ENCODE measurements around the gene TM4SF18.

DNA sequence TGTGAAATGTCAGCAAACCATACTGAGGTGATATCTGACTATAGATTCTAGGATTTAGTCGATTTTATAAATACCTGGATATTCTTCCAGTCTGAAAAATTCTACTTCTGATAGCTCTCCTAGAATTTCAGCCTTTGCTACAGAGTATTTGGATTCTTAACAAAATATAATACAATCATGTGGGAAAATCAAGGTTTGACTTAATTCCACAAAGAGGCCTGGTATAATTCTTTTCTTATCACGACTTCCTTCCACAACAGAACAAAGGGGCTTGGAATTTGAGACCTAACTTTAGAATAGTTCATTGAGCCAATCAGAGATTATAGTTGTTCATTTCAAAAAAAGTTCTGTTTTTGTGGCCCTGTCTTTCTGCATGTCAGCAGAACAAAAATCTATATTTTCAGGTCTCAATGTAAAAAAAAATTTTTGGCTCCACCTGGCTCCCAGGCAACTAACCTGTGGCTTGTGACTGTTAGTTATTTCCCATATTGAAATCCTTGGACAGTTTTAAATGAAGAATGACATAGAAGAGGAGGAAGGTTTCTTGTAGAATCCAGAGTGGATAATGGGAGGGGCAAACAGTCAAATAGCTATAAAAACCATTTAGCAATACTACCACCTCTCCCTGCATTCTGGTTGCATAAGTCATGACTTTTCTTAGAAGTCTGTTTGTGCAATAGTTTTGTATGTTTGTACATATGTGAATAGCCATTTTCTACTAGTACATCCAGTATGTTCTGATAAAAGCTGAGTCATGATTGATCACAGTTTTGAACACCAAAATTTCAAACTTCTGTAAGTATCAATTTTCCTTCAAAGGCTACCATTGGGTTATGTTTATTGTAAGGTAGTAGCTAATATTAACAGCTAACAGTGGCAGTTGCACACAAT lies 40.0 kb upstream of the TM4SF18 start:
- no peak for TF ChIP-seq POLR2A (IDR thresholded peaks at IDR 0.05)
- TF ChIP-seq, protein P1, sequence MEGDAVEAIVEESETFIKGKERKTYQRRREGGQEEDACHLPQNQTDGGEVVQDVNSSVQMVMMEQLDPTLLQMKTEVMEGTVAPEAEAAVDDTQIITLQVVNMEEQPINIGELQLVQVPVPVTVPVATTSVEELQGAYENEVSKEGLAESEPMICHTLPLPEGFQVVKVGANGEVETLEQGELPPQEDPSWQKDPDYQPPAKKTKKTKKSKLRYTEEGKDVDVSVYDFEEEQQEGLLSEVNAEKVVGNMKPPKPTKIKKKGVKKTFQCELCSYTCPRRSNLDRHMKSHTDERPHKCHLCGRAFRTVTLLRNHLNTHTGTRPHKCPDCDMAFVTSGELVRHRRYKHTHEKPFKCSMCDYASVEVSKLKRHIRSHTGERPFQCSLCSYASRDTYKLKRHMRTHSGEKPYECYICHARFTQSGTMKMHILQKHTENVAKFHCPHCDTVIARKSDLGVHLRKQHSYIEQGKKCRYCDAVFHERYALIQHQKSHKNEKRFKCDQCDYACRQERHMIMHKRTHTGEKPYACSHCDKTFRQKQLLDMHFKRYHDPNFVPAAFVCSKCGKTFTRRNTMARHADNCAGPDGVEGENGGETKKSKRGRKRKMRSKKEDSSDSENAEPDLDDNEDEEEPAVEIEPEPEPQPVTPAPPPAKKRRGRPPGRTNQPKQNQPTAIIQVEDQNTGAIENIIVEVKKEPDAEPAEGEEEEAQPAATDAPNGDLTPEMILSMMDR (IDR thresholded peaks at IDR 0.05), result no peak

All from thyroid gland (tissue), 4 donors.